Ramos (cell line): Measurements from ENCODE around the gene RLN3.
"Not testable (repeated sequence)": the region's sequence is repeated elsewhere in the genome, so short reads cannot be mapped to it uniquely, and the experiment has no call there.

Experiments
- in situ Hi-C: fragments of 300-500 bp; cut with MboI; formaldehyde crosslinking; loops from one replicate; pipeline ENCODE4 v1.14.3; 2022; ENCODE audit warnings: low sequenced_read_pairs; ENCODE audit not compliant: unreplicated experiment

The RLN3 gene

GRCh38 chr19:14015524-14016035 is 12.4 kb upstream of the RLN3 start:
- in situ Hi-C loops, result no loop called here

- in situ Hi-C loops, result no loop called here
Observed at GRCh38 chr19:14019100-14019499, 8.8 kb upstream of the RLN3 start.

GRCh38 chr19:14019739-14020138 is 8.2 kb upstream of the RLN3 start:
- in situ Hi-C loops, result not testable (repeated sequence)

GRCh38 chr19:14021474-14021873 is 6.5 kb upstream of the RLN3 start:
- in situ Hi-C loops, result no loop called here

- in situ Hi-C loops, result no loop called here
Observed at GRCh38 chr19:14022469-14022868, 5.5 kb upstream of the RLN3 start.

- in situ Hi-C loops, result no loop called here
Observed at GRCh38 chr19:14023404-14024235, 4.3 kb upstream of the RLN3 start.

- in situ Hi-C loops, result not testable (repeated sequence)
Observed at GRCh38 chr19:14026652-14027192, 1.2 kb upstream of the RLN3 start.

GRCh38 chr19:14028901-14029300 is 953 bp downstream of the RLN3 start:
- in situ Hi-C loops, result no loop called here

- in situ Hi-C loops, result no loop called here
Observed at GRCh38 chr19:14030997-14031718, 3.2 kb downstream of the RLN3 start.

GRCh38 chr19:14031719-14032480 is 4.0 kb downstream of the RLN3 start, which contains the start of gene IL27RA:
IL27RA (plus strand) TSS chr19:14031762; CDS start chr19:14031873, 111 bp downstream.
- in situ Hi-C loops, result no loop called here

- in situ Hi-C loops, result no loop called here
Observed at GRCh38 chr19:14033946-14034345, 6.0 kb downstream of the RLN3 start.

- in situ Hi-C loops, result not testable (repeated sequence)
Observed at GRCh38 chr19:14035159-14035558, 7.2 kb downstream of the RLN3 start.

- in situ Hi-C loops, result no loop called here
Observed at GRCh38 chr19:14035706-14036105, 7.8 kb downstream of the RLN3 start.

- in situ Hi-C loops, result no loop called here
Observed at GRCh38 chr19:14039181-14039580, 11.2 kb downstream of the RLN3 start.

GRCh38 chr19:14042659-14043608 is 15.0 kb downstream of the RLN3 start:
- in situ Hi-C loops, result not testable (repeated sequence)

GRCh38 chr19:14047866-14048265 is 19.9 kb downstream of the RLN3 start:
- in situ Hi-C loops, result not testable (repeated sequence)

GRCh38 chr19:14048443-14049153 is 20.6 kb downstream of the RLN3 start:
- in situ Hi-C loops, result no loop called here

- in situ Hi-C loops, result loop anchor here (25.0 kb wide), 1 partner anchor 438 kb away; no protein-coding TSS in a partner anchor
Observed at GRCh38 chr19:14050512-14050911, 22.6 kb downstream of the RLN3 start.
